Measurements from ENCODE around the gene RELA. TPM values are rescaled to one million over a fixed set of nuclear protein-coding genes. Genes with fewer than 3 reads are reported as not detected.
A peak's percentile ranks its signal among the peaks of the same experiment; 100 is the strongest.

The RELA gene
- total RNA-seq, 1 experiment from 2014 or later = 35.1 TPM

DNA sequence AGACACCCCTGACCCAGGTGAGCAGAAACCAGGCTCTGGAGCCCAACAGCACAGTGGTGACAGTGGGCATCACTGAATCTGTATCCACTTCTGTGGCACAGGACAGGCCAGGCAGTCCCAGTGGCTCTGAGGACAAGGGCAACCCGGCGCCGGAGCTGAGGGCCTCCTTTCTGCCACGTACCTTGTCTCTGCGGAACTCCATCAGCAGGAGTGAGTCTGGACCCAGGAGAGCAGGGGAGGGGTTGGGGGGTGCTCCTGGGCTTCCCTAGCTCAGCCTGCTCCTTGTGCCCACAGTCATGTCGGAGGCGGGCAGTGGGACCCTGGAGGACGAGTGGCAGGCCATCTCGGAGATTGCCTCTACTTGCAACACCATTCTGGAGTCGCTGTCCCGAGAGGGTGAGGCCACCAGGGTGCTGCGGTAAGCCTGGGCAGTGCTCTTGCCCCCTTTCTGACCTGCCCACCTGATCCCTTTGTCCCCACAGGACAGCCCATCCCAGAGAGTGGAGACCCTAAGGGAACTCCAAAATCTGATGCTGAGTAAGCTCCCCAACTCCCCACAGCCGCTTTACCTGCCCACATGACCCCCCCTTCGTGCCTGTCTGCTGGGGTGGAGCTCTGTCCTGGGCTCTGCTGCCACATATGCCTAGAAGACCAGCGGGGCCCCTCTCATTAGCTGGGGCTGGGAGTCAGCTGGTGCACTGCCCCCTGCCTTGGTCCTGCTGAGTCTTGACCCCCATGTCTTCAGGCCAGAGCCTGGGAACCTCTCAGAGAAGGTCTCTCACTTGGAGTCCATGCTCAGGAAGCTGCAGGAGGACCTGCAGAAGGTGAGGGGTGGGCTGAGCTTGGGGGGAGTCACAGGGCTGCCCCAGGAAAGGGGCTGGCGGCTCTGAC is 12.8 kb downstream of the RELA start (continued):
- TF ChIP-seq, protein P1, sequence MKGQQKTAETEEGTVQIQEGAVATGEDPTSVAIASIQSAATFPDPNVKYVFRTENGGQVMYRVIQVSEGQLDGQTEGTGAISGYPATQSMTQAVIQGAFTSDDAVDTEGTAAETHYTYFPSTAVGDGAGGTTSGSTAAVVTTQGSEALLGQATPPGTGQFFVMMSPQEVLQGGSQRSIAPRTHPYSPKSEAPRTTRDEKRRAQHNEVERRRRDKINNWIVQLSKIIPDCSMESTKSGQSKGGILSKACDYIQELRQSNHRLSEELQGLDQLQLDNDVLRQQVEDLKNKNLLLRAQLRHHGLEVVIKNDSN (CRISPR knock-in tag; IDR thresholded peaks at IDR 0.05) = no peak
- TF ChIP-seq, protein P2, sequence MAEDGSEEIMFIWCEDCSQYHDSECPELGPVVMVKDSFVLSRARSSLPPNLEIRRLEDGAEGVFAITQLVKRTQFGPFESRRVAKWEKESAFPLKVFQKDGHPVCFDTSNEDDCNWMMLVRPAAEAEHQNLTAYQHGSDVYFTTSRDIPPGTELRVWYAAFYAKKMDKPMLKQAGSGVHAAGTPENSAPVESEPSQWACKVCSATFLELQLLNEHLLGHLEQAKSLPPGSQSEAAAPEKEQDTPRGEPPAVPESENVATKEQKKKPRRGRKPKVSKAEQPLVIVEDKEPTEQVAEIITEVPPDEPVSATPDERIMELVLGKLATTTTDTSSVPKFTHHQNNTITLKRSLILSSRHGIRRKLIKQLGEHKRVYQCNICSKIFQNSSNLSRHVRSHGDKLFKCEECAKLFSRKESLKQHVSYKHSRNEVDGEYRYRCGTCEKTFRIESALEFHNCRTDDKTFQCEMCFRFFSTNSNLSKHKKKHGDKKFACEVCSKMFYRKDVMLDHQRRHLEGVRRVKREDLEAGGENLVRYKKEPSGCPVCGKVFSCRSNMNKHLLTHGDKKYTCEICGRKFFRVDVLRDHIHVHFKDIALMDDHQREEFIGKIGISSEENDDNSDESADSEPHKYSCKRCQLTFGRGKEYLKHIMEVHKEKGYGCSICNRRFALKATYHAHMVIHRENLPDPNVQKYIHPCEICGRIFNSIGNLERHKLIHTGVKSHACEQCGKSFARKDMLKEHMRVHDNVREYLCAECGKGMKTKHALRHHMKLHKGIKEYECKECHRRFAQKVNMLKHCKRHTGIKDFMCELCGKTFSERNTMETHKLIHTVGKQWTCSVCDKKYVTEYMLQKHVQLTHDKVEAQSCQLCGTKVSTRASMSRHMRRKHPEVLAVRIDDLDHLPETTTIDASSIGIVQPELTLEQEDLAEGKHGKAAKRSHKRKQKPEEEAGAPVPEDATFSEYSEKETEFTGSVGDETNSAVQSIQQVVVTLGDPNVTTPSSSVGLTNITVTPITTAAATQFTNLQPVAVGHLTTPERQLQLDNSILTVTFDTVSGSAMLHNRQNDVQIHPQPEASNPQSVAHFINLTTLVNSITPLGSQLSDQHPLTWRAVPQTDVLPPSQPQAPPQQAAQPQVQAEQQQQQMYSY (CRISPR knock-in tag; IDR thresholded peaks at IDR 0.05) = no peak
- no peak for TF ChIP-seq SMAD4 (CRISPR knock-in tag; IDR thresholded peaks at IDR 0.05)

DNA sequence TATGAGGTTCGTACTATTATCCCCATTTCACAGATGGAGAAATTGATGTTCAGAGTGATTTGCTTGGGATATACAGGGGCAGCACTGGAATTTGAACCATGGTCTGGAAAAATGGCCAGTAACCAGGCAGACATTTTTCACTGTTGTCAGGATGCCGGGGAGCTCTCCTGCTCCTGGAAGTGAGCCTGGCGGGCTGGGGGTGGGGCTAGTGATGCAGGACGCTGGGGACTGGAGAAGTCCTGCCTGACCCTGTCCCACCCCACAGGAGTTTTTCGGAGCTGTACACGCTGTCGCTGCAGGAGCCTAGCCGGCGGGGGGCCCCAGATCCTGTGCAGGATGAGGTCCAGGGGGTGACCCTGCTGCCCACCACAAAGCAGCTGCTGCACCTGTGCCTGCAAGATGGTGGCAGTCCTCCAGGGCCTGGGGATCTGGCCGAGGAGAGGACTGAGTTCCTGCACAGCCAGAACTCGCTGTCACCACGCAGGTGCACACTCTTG is 13.7 kb downstream of the RELA start:
- TF ChIP-seq ZNF121 (CRISPR knock-in tag; IDR thresholded peaks at IDR 0.05) (no peak), ZNF423 (CRISPR knock-in tag; IDR thresholded peaks at IDR 0.05) (no peak), FOXP1 (CRISPR knock-in tag; IDR thresholded peaks at IDR 0.05; ENCODE audit: borderline replicate concordance) (no peak), MXD4 (CRISPR knock-in tag; IDR thresholded peaks at IDR 0.05; ENCODE audit: borderline replicate concordance) (no peak), NR2C2 (CRISPR knock-in tag; IDR thresholded peaks at IDR 0.05) (no peak), SOX15 (CRISPR knock-in tag; IDR thresholded peaks at IDR 0.05) (no peak), TEAD4 (CRISPR knock-in tag; IDR thresholded peaks at IDR 0.05) (no peak)
- TF ChIP-seq, protein P3, sequence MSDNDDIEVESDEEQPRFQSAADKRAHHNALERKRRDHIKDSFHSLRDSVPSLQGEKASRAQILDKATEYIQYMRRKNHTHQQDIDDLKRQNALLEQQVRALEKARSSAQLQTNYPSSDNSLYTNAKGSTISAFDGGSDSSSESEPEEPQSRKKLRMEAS (CRISPR knock-in tag; IDR thresholded peaks at IDR 0.05) = no peak
- ChIA-PET CTCF (interaction anchor here (0.6 to 1.5 kb wide), 3 partner anchors 11 to 35 kb away, joined by 3 to 4 read pairs (median 3); partner anchors contain the start of gene SIPA1), POLR2A (interaction anchor here (0.7 to 1.0 kb wide), 2 partner anchors 10 to 21 kb away, joined by 3 to 4 read pairs; no protein-coding TSS in a partner anchor)
- Mint-ChIP-seq H3K4me3 (no peak overlapping the region), H3K36me3 (peaks cover 4% of the 10 kb centered on the region; the same call in 1 of the 2 replicates), H3K4me1 (peaks cover 25% of the 10 kb centered on the region), H3K27me3 (ENCODE audit: low read depth) (peaks cover 3% of the 10 kb centered on the region; the same call in 1 of the 2 replicates), H3K9me3 (no peaks in the 10 kb centered on the region), H3K27ac (no peak overlapping the region)
- ATAC-seq = no peak
- no peak for DNase-seq (ENCODE audit: low spot score)

DNA sequence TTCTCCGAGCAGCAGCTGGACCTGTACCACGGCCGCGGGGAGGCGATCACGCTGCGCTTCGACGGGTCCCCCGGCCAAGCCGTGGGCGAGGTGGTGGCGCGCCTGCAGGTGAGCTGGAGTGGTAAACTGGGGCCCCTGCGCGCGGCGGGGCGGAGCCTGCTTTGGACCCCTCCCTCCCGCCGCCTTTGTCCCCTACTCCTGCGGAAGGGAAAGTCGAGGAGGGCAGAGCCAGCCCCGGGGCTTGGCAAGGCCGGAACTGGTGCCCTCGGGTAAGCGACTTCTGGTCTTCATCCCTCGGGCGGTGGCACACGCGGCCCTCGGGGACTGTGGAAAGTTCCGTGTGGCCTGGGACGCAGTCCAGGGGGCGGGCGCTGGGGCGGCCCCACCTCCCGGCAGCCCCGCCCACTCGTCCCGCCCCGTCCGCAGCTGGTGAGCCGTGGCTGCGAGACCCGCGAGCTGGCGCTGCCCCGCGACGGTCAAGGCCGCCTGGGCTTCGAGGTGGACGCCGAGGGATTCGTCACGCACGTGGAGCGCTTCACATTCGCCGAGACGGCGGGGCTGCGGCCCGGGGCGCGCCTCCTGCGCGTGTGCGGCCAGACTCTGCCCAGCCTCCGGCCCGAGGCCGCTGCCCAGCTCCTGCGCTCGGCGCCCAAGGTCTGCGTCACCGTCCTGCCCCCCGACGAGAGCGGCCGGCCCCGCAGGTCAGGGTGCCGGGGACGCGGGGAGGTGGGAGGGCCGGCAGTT is 15.6 kb downstream of the RELA start:
- Mint-ChIP-seq H3K4me1 (peaks cover 26% of the 10 kb centered on the region), H3K27me3 (ENCODE audit: low read depth) (peaks cover 3% of the 10 kb centered on the region; the same call in 1 of the 2 replicates), H3K36me3 (peaks cover 4% of the 10 kb centered on the region; the same call in 1 of the 2 replicates), H3K9me3 (no peaks in the 10 kb centered on the region), H3K4me3 (peak overlapping the region; percentile 92), H3K27ac (no peak overlapping the region)
- ChIA-PET CTCF (interaction anchor here (0.6 to 2.4 kb wide), 17 partner anchors 9 to 241 kb away, joined by 3 to 36 read pairs (median 4); partner anchors contain the start of genes FIBP, KAT5, KCNK7 and MUS81), POLR2A (interaction anchor here (0.6 to 1.8 kb wide), 2 partner anchors 9 to 23 kb away, joined by 3 to 13 read pairs; partner anchors contain the start of gene SIPA1)
- ATAC-seq (peak; percentile 49), DNase-seq (ENCODE audit: low spot score) (peak; percentile 77)
- no peak for TF ChIP-seq TCF7 (CRISPR knock-in tag; IDR thresholded peaks at IDR 0.05; ENCODE audit: low read depth)
- TF ChIP-seq, protein P4, sequence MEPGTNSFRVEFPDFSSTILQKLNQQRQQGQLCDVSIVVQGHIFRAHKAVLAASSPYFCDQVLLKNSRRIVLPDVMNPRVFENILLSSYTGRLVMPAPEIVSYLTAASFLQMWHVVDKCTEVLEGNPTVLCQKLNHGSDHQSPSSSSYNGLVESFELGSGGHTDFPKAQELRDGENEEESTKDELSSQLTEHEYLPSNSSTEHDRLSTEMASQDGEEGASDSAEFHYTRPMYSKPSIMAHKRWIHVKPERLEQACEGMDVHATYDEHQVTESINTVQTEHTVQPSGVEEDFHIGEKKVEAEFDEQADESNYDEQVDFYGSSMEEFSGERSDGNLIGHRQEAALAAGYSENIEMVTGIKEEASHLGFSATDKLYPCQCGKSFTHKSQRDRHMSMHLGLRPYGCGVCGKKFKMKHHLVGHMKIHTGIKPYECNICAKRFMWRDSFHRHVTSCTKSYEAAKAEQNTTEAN (CRISPR knock-in tag; IDR thresholded peaks at IDR 0.05) = no peak
- no peak for TF ChIP-seq SOX15 (CRISPR knock-in tag; IDR thresholded peaks at IDR 0.05)
- no peak for TF ChIP-seq RORB (CRISPR knock-in tag; IDR thresholded peaks at IDR 0.05)
- TF ChIP-seq, protein P5, sequence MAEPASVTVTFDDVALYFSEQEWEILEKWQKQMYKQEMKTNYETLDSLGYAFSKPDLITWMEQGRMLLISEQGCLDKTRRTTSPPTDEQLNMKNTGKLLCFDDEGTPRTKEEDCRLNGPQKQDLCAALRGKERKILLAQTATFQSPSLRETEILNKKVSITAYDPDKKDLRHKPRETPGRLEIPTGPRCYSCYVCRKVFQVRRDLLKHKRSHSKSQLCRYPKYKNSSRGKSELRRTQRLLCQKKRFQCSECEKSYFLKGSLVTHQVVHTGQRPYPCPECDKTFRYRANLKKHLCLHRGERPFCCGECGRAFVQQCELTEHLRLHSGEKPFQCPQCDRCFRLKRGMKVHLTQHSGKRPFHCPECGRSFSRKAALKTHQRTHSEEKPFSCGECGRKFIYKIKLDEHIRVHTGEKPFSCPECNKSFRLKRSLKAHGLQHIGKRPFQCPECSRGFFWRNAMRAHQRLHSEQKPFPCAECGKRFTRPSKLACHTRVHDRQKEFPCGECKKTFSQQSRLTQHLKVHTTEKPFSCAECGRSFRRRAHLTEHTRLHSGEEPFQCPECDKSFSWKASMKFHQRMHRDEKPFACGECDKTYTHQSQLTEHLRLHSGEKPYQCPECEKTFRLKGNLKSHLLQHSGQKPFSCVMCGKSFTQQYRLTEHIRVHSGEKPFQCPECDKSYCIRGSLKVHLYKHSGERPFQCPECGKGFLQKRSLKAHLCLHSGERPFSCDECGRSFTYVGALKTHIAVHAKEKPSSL (CRISPR knock-in tag; conservative IDR thresholded peaks at IDR 0.05) = no peak
- TF ChIP-seq, protein P6, sequence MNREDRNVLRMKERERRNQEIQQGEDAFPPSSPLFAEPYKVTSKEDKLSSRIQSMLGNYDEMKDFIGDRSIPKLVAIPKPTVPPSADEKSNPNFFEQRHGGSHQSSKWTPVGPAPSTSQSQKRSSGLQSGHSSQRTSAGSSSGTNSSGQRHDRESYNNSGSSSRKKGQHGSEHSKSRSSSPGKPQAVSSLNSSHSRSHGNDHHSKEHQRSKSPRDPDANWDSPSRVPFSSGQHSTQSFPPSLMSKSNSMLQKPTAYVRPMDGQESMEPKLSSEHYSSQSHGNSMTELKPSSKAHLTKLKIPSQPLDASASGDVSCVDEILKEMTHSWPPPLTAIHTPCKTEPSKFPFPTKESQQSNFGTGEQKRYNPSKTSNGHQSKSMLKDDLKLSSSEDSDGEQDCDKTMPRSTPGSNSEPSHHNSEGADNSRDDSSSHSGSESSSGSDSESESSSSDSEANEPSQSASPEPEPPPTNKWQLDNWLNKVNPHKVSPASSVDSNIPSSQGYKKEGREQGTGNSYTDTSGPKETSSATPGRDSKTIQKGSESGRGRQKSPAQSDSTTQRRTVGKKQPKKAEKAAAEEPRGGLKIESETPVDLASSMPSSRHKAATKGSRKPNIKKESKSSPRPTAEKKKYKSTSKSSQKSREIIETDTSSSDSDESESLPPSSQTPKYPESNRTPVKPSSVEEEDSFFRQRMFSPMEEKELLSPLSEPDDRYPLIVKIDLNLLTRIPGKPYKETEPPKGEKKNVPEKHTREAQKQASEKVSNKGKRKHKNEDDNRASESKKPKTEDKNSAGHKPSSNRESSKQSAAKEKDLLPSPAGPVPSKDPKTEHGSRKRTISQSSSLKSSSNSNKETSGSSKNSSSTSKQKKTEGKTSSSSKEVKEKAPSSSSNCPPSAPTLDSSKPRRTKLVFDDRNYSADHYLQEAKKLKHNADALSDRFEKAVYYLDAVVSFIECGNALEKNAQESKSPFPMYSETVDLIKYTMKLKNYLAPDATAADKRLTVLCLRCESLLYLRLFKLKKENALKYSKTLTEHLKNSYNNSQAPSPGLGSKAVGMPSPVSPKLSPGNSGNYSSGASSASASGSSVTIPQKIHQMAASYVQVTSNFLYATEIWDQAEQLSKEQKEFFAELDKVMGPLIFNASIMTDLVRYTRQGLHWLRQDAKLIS (CRISPR knock-in tag; IDR thresholded peaks at IDR 0.05; ENCODE audit: borderline replicate concordance) = no peak
- TF ChIP-seq ZNF263 (CRISPR knock-in tag; IDR thresholded peaks at IDR 0.05; ENCODE audit: low read depth) = 0 out of 2 replicates have a peak, but pooled peaks have one; percentile 11
- peak; percentile 79; the same call in 1 of the 2 replicates for TF ChIP-seq ZNF232 (CRISPR knock-in tag; IDR thresholded peaks at IDR 0.05)

Measured in WTC11 (cell line).